ENCODE measurements around the gene CD2BP2.

DNA sequence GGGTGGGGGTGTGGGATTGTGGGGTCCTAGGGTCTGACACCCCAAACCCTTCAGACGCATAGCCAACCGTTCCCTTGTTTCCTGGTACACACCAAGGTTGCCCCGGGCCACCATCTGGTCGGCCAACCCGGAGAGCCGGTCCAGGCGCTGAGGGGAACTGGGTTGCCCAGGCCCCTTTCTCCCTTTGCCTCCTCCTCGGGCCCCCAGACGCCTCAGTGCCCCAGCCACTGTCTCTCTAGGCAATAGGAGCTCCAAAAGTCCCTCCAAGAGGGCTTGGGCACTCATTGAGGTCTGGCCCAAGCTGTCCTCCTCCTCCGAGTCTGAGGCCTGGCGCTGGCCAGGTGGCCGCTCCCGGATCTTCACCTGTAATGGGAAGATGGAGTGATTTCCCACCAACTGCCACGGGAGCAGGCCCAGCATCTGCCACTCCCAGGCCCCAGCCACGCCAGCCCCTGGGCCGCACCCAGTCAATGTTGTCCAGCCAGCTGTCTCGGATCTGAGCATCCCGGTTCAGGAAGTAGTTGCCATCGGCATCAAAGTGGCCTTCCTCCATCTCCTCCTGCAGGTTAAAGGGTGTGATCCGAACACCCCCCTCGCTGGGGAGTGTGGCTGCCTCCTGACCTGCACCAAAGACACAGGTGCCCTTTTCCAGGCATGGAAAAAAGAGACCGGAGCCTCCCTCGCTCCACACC lies 1.5 kb downstream of the CD2BP2 start:
- TF ChIP-seq NFIC (IDR thresholded peaks at IDR 0.05) (no peak), TAF1 (IDR thresholded peaks at IDR 0.05; ENCODE audit: low read depth) (no peak), EP300 (IDR thresholded peaks at IDR 0.05; ENCODE audit: borderline replicate concordance) (no peak), CEBPB (IDR thresholded peaks at IDR 0.05) (no peak), MAX (IDR thresholded peaks at IDR 0.05) (no peak), CREB1 (IDR thresholded peaks at IDR 0.05; ENCODE audit: low read depth) (no peak), RAD21 (IDR thresholded peaks at IDR 0.05; ENCODE audit: low read depth) (no peak), YY1 (IDR thresholded peaks at IDR 0.05; ENCODE audit: low read depth) (no peak), TCF12 (IDR thresholded peaks at IDR 0.05; ENCODE audit: low read depth) (no peak), FOXM1 (IDR thresholded peaks at IDR 0.05; ENCODE audit: borderline replicate concordance, low read depth) (no peak)
- TF ChIP-seq, protein P1, sequence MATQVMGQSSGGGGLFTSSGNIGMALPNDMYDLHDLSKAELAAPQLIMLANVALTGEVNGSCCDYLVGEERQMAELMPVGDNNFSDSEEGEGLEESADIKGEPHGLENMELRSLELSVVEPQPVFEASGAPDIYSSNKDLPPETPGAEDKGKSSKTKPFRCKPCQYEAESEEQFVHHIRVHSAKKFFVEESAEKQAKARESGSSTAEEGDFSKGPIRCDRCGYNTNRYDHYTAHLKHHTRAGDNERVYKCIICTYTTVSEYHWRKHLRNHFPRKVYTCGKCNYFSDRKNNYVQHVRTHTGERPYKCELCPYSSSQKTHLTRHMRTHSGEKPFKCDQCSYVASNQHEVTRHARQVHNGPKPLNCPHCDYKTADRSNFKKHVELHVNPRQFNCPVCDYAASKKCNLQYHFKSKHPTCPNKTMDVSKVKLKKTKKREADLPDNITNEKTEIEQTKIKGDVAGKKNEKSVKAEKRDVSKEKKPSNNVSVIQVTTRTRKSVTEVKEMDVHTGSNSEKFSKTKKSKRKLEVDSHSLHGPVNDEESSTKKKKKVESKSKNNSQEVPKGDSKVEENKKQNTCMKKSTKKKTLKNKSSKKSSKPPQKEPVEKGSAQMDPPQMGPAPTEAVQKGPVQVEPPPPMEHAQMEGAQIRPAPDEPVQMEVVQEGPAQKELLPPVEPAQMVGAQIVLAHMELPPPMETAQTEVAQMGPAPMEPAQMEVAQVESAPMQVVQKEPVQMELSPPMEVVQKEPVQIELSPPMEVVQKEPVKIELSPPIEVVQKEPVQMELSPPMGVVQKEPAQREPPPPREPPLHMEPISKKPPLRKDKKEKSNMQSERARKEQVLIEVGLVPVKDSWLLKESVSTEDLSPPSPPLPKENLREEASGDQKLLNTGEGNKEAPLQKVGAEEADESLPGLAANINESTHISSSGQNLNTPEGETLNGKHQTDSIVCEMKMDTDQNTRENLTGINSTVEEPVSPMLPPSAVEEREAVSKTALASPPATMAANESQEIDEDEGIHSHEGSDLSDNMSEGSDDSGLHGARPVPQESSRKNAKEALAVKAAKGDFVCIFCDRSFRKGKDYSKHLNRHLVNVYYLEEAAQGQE (IDR thresholded peaks at IDR 0.05; ENCODE audit: low read depth): no peak

All from Ishikawa (cell line).